ENCODE measurements around the gene ABI1.

- TF ChIP-seq NFE2L1 (CRISPR knock-in tag; IDR thresholded peaks at IDR 0.05; ENCODE audit: borderline replicate concordance), result no peak
- no peak; the same call in 1 of the 2 replicates for TF ChIP-seq ZKSCAN8 (CRISPR knock-in tag; IDR thresholded peaks at IDR 0.05; ENCODE audit: borderline replicate concordance)
- TF ChIP-seq ZNF674 (CRISPR knock-in tag; IDR thresholded peaks at IDR 0.05; ENCODE audit: low read depth), result no peak
- no peak for TF ChIP-seq REST (IDR thresholded peaks at IDR 0.05; ENCODE audit: borderline replicate concordance in 1 of 2, low read depth in 1 of 2, low read length in 2 of 2)
- no peak for TF ChIP-seq SRF (IDR thresholded peaks at IDR 0.05; ENCODE audit: low read depth, low read length)
- TF ChIP-seq CTCF (CRISPR knock-in tag; IDR thresholded peaks at IDR 0.05), result no peak
These were observed at the start of gene ABI1 for GRCh38 chr10:26860443-26861204.
